Endothelial cell of umbilical vein (primary cell): ENCODE data around the gene AK5. TPM values are rescaled to one million over a fixed set of nuclear protein-coding genes. Genes with fewer than 3 reads are reported as not detected.

Experiments used
- BruUV-seq: library from RNA; stranded (reverse); fragments of 400-500 nt; replicated peaks from 2 replicates; lab custom pipeline; 2021; lab: Mats Ljungman, UMichigan
- CTCF ChIA-PET: fragments of 300-600, 350-600 bp; sonication (Branson Sonifier 250); formaldehyde crosslinking; loops from one replicate; lab custom pipeline; 2021; ENCODE audit warnings: antibody characterized with exemption, inconsistent platforms; lab: Charles Lee
- POLR2A ChIA-PET: fragments of 300-600, 350-600 bp; sonication (Branson Sonifier 250); formaldehyde crosslinking; loops from one replicate; lab custom pipeline; 2021; ENCODE audit warnings: antibody characterized with exemption, inconsistent platforms; lab: Charles Lee
- DNase-seq: peaks from one replicate; pipeline ENCODE4 v3.0.0-alpha.2; 2011; ENCODE audit warnings: low read depth, low spot score
- FAIRE-seq: peaks from 2 replicates; lab custom pipeline; 2011; peaks lifted over from hg19 to GRCh38; lab: Jason Lieb, UNC
- H2AFZ ChIP-seq: 2 replicates; pipeline ENCODE4 v1.6.0; 2012; ENCODE audit warnings: low read depth, low read length, control low read depth, inconsistent platforms
- H3K27ac ChIP-seq: 2 replicates; pipeline ENCODE4 v1.5.1; 2011; ENCODE audit warnings: low read depth, mild to moderate bottlenecking, control low read depth, low read length, moderate library complexity; ENCODE audit not compliant: insufficient read depth
- H3K27me3 ChIP-seq, 2 experiments: 2 replicates each; pipeline versions ENCODE4 v1.6.0 to v1.6.1; 2011; ENCODE audit warnings: low read length in 2 of 2, mixed read lengths in 1 of 2; ENCODE audit not compliant: control insufficient read depth in 2 of 2, insufficient read depth in 2 of 2
- H3K36me3 ChIP-seq, 2 experiments: 2 replicates in 1 of 2; 3 replicates in 1 of 2; pipeline ENCODE4 v1.5.1; 2011; ENCODE audit warnings: low read length in 2 of 2, mild to moderate bottlenecking in 1 of 2, moderate library complexity in 1 of 2; ENCODE audit not compliant: control insufficient read depth in 2 of 2, insufficient read depth in 2 of 2; ENCODE audit errors: extremely low read depth in 1 of 2
- H3K4me1 ChIP-seq: 3 replicates; pipeline ENCODE4 v1.5.1; 2011; ENCODE audit warnings: mild to moderate bottlenecking, low read length; ENCODE audit not compliant: control insufficient read depth, insufficient read depth; ENCODE audit errors: extremely low read depth
- H3K4me2 ChIP-seq: 2 replicates; pipeline ENCODE4 v1.6.1; 2011; ENCODE audit warnings: low read length, control low read depth, mixed read lengths; ENCODE audit not compliant: insufficient read depth
- H3K4me3 ChIP-seq, 3 experiments: fragments of 200-600 bp in 1 of 3; sonication (generic), shearing (Covaris generic) in 1 of 3; replicated peaks in 1 of 3; 2 replicates each; pipeline ENCODE4 v1.5.1; 2011 to 2016; ENCODE audit warnings: control low read depth in 3 of 3, low read length in 3 of 3, mild to moderate bottlenecking in 2 of 3, inconsistent platforms in 1 of 3, low read depth in 1 of 3, moderate library complexity in 1 of 3; ENCODE audit not compliant: insufficient read depth in 1 of 3
- H3K79me2 ChIP-seq: 2 replicates; pipeline ENCODE4 v1.6.0; 2012; ENCODE audit warnings: low read length, inconsistent platforms; ENCODE audit not compliant: control insufficient read depth, insufficient read depth
- H3K9ac ChIP-seq: replicated peaks from 2 replicates; pipeline ENCODE3; 2011; ENCODE audit warnings: low read length, control low read depth; ENCODE audit not compliant: insufficient read depth; ENCODE audit errors: extremely low read depth
- H3K9me1 ChIP-seq: replicated peaks from 3 replicates; pipeline ENCODE4 v1.6.0; 2011; ENCODE audit warnings: mild to moderate bottlenecking, low read length; ENCODE audit not compliant: control insufficient read depth, insufficient read depth; ENCODE audit errors: extremely low read depth
- H3K9me3 ChIP-seq: replicated peaks from 2 replicates; pipeline ENCODE4 v1.5.1; 2012; ENCODE audit warnings: low read length, inconsistent platforms; ENCODE audit not compliant: control insufficient read depth, insufficient read depth
- H4K20me1 ChIP-seq: replicated peaks from 2 replicates; pipeline ENCODE3; 2011; ENCODE audit warnings: mild to moderate bottlenecking, low read length; ENCODE audit not compliant: control insufficient read depth, insufficient read depth; ENCODE audit errors: extremely low read depth
- EZH2 ChIP-seq: IDR thresholded peaks from 2 replicates; pipeline ENCODE4 v1.6.1; 2012; ENCODE audit warnings: borderline replicate concordance, low read depth, mild to moderate bottlenecking, moderate library complexity, low read length, inconsistent platforms; ENCODE audit not compliant: severe bottlenecking
- GATA2 ChIP-seq: IDR thresholded peaks from 2 replicates; pipeline ENCODE4 v1.7.0; 2011; ENCODE audit warnings: low read depth, mild to moderate bottlenecking, moderate library complexity, mixed read lengths, low read length; ENCODE audit not compliant: insufficient read length, insufficient read depth
- MYC ChIP-seq: IDR thresholded peaks from one replicate; pipeline ENCODE4 v1.6.1; 2011; ENCODE audit warnings: mild to moderate bottlenecking, low read depth, low read length
- POLR2A ChIP-seq: IDR thresholded peaks from 2 replicates; pipeline ENCODE4 v1.6.1; 2012; ENCODE audit warnings: low read depth, mild to moderate bottlenecking, control low read depth, low read length
- dilution Hi-C: fragments of 300-500 bp; cut with MboI; formaldehyde crosslinking; loops from one replicate; pipeline ENCODE4 v1.15.0; 2019; ENCODE audit warnings: low sequenced_read_pairs; ENCODE audit not compliant: extremely low pct_ligation_motif_present
- intact Hi-C: fragments of 100-400 bp; cut with micrococcal nuclease; formaldehyde crosslinking; loops from one replicate; pipeline ENCODE4 v1.10.0; 2022
- polyA plus RNA-seq, 4 experiments: library from polyadenylated mRNA; depleted of rRNA in 3 of 4; stranded (reverse) in 3 of 4; unstranded in 1 of 4; fragments of >200 nt; gene quantifications; 2 replicates each; pipeline versions ENCODE4 v1.2.1 to v1.2.3, GENCODE V29; 2011 to 2012; ENCODE audit warnings: missing spikeins in 1 of 4
- total RNA-seq: library from RNA; stranded (reverse); gene quantifications from 2 replicates; pipeline ENCODE4 v1.2.3, GENCODE V29; 2021
- TF ChIP-seq, protein P1 (sequence below), 2 donors: IDR thresholded peaks; 1 replicate in 1 of 2; 2 replicates in 1 of 2; pipeline ENCODE4 v1.5.1; 2011; ENCODE audit warnings: low read length in 2 of 2, mild to moderate bottlenecking in 2 of 2, moderate library complexity in 2 of 2, control low read depth in 1 of 2, inconsistent platforms in 1 of 2, low read depth in 1 of 2; ENCODE audit not compliant: insufficient read depth in 1 of 2; ENCODE audit errors: extremely low read depth in 1 of 2
- TF ChIP-seq, protein P2 (sequence below): IDR thresholded peaks from 2 replicates; pipeline ENCODE4 v1.6.1; 2011; ENCODE audit not compliant: insufficient read depth, insufficient read length

Gene AK5
- total and polyA plus RNA-seq, 2 donors (not counting 3 experiments of a cell fraction or from before 2014, with no cell fraction given), result 5.0 to 7.5 TPM

DNA sequence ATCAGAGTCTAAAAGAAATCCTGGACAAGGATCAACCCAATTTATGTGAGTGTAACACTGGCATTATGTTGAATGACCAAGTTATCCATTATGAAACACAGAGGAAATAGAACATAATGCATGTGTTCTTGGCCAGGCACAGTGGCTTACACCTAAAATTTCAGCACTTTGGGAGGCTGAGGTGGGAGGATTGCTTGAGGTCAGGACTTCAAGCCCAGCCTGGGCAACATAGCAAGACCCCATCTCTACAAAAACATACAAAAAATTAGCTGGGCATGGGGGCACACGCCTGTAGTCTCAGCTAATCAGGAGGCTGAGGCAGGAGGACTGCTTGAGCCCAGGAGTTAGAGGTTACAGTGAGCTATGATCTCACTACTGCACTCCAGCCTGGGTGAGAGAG is 270.8 kb downstream of the AK5 start:
- intact Hi-C loops (no loop called here), dilution Hi-C loops (no loop called here)
- no peaks in the 10 kb centered on the region for H3K9me1 ChIP-seq
- H3K4me1 ChIP-seq, result peaks cover 14% of the 10 kb centered on the region
- no peak overlapping the region for H3K9ac ChIP-seq
- no peak overlapping the region for H3K4me2 ChIP-seq
- H3K4me3 ChIP-seq, result no peak overlapping the region
- H4K20me1 ChIP-seq, result no peaks in the 10 kb centered on the region
- H3K27ac ChIP-seq, result no peak overlapping the region
- TF ChIP-seq MYC (no peak), POLR2A (no peak), GATA2 (no peak), EZH2 (no peak)
- TF ChIP-seq, protein P1, sequence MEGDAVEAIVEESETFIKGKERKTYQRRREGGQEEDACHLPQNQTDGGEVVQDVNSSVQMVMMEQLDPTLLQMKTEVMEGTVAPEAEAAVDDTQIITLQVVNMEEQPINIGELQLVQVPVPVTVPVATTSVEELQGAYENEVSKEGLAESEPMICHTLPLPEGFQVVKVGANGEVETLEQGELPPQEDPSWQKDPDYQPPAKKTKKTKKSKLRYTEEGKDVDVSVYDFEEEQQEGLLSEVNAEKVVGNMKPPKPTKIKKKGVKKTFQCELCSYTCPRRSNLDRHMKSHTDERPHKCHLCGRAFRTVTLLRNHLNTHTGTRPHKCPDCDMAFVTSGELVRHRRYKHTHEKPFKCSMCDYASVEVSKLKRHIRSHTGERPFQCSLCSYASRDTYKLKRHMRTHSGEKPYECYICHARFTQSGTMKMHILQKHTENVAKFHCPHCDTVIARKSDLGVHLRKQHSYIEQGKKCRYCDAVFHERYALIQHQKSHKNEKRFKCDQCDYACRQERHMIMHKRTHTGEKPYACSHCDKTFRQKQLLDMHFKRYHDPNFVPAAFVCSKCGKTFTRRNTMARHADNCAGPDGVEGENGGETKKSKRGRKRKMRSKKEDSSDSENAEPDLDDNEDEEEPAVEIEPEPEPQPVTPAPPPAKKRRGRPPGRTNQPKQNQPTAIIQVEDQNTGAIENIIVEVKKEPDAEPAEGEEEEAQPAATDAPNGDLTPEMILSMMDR (IDR thresholded peaks at IDR 0.05; ENCODE audit: extremely low read depth in 1 of 2, insufficient read depth in 1 of 2, low read depth in 1 of 2, low read length in 2 of 2), result no peak
- TF ChIP-seq, protein P2, sequence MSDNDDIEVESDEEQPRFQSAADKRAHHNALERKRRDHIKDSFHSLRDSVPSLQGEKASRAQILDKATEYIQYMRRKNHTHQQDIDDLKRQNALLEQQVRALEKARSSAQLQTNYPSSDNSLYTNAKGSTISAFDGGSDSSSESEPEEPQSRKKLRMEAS, result no peak
- BruUV-seq, result no TSS peak
- CTCF ChIA-PET, result no interaction called here
- no peak overlapping the region for H2AFZ ChIP-seq
- H3K36me3 ChIP-seq, result no peaks in the 10 kb centered on the region
- POLR2A ChIA-PET, result no interaction called here
- H3K79me2 ChIP-seq, result no peaks in the 10 kb centered on the region
- DNase-seq, result no peak
- no peak for FAIRE-seq
- H3K9me3 ChIP-seq, result no peaks in the 10 kb centered on the region
- no peaks in the 10 kb centered on the region for H3K27me3 ChIP-seq
